Measurements from ENCODE around the gene HSPA1L. TPM values are rescaled to one million over a fixed set of nuclear protein-coding genes. Genes with fewer than 3 reads are reported as not detected.
"Not testable (repeated sequence)": the region's sequence is repeated elsewhere in the genome, so short reads cannot be mapped to it uniquely, and the experiment has no call there.

Gene HSPA1L
- total and polyA plus RNA-seq, 7 experiments from 2014 or later: 2.3 to 5.5 (median 3.7) TPM

GRCh38 chr6:31861150-31861549 lies 46.1 kb upstream of the HSPA1L start:
- CTCF ChIA-PET: no interaction called here
- Mint-ChIP-seq H3K27me3 (peaks cover 0 to 2% (median 0%) of the 10 kb centered on the region in 5 donors), H3K4me3 (peak overlapping the region in 8 of 10 donors; percentile 15 to 96 (median 90)), H3K36me3 (peaks cover 0 to 15% (median 4%) of the 10 kb centered on the region in 5 donors), H3K9me3 (peaks cover 0 to 6% (median 0%) of the 10 kb centered on the region in 11 donors), H3K27ac (peak overlapping the region in 6 of 9 donors; percentile 77 to 97 (median 93)), H3K4me1 (peaks cover 14 to 29% (median 20%) of the 10 kb centered on the region in 7 donors)
- Histone ChIP-seq H3K4me3 (ENCODE audit: low read length) (no peak overlapping the region), H3K4me1 (ENCODE audit: control insufficient read depth in 2 of 2, insufficient read depth in 2 of 2, low read length in 2 of 2) (peaks cover 8 to 15% of the 10 kb centered on the region in 2 donors), H3K9me3 (ENCODE audit: control insufficient read depth in 2 of 3, low read length in 3 of 3) (no peaks in the 10 kb centered on the region), H3K36me3 (ENCODE audit: control insufficient read depth in 2 of 3, insufficient read depth in 3 of 3, low read length in 3 of 3) (peaks cover 0 to 32% (median 6%) of the 10 kb centered on the region in 3 experiments), H3K27ac (ENCODE audit: low read depth, low read length) (no peak overlapping the region), H3K27me3 (ENCODE audit: control insufficient read depth in 2 of 2, insufficient read depth in 2 of 2, low read length in 2 of 2) (no peaks in the 10 kb centered on the region)
- DNase-seq (no peak), ATAC-seq (no peak)
- POLR2A ChIA-PET: no interaction called here
- intact Hi-C loops (cut with micrococcal nuclease): loop anchor here (5.0 to 10.0 kb wide), 3 partner anchors 114 to 704 kb away; partner anchors contain the start of genes CCHCR1 (in 1 of the 2), DXO (in 1 of the 2), MICB (in 1 of the 2) and TCF19 (in 1 of the 2)

DNA sequence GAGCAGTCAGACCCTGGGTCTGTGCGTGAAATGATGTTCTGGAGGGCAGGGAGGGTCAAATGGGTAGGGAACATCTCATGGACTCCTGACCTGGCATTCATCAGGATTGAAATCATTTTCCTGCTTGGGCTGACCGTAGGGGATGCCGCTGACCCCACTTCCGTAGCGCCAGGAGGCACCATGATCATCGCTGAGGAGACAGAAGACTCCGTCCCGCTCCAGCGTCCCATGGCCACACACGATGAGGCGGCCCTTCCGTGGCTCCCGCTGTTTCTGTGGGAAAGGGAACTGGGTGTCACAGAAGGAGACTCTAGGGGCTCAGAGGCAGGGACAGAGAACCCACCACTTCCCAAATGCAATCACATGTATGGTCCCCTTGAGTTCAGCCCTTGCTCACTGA lies 45.3 kb upstream of the HSPA1L start:
- intact Hi-C loops (cut with micrococcal nuclease): loop anchor here (5.0 to 10.0 kb wide), 3 partner anchors 114 to 703 kb away; partner anchors contain the start of genes CCHCR1 (in 1 of the 2), DXO (in 1 of the 2), MICB (in 1 of the 2) and TCF19 (in 1 of the 2)
- CTCF ChIA-PET: no interaction called here

DNA sequence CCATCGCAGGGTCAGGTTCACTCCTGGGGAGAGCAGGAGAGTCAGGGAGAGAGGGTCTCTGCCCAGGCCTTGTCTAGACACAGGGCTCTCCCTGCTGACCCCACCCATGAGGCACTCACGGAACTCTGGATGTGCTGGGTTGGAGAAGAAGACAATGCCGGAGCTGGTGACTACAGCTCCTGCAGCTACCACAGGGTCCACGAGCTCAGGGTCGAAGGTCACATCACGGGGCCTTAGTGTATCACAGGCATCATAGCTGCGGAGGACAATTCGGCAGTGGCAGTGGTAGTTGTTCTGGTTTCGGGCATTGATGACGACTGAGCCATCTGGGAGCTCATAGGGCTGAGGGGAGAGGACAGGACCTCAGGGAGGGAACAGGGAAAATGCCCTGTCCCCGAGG lies 44.8 kb upstream of the HSPA1L start:
- Mint-ChIP-seq H3K36me3 (peaks cover 0 to 15% (median 4%) of the 10 kb centered on the region in 5 donors), H3K4me3 (peak overlapping the region in 4 of 10 donors; percentile 3 to 56 (median 30)), H3K9me3 (peaks cover 0 to 6% (median 0%) of the 10 kb centered on the region in 11 donors), H3K27ac (peak overlapping the region in 1 of 9 donors; percentile 5), H3K27me3 (peaks cover 0 to 2% (median 0%) of the 10 kb centered on the region in 5 donors), H3K4me1 (peaks cover 14 to 29% (median 20%) of the 10 kb centered on the region in 7 donors)
- Histone ChIP-seq H3K4me3 (ENCODE audit: low read length) (no peak overlapping the region), H3K27ac (ENCODE audit: low read depth, low read length) (no peak overlapping the region), H3K9me3 (ENCODE audit: control insufficient read depth in 2 of 3, low read length in 3 of 3) (no peaks in the 10 kb centered on the region), H3K27me3 (ENCODE audit: control insufficient read depth in 2 of 2, insufficient read depth in 2 of 2, low read length in 2 of 2) (no peaks in the 10 kb centered on the region), H3K36me3 (ENCODE audit: control insufficient read depth in 2 of 3, insufficient read depth in 3 of 3, low read length in 3 of 3) (peaks cover 0 to 32% (median 6%) of the 10 kb centered on the region in 3 experiments), H3K4me1 (ENCODE audit: control insufficient read depth in 2 of 2, insufficient read depth in 2 of 2, low read length in 2 of 2) (peaks cover 8 to 15% of the 10 kb centered on the region in 2 donors)
- no peak for ATAC-seq
- intact Hi-C loops (cut with micrococcal nuclease): loop anchor here (5.0 to 10.0 kb wide), 3 partner anchors 115 to 703 kb away; partner anchors contain the start of genes CCHCR1 (in 1 of the 2), DXO (in 1 of the 2), MICB (in 1 of the 2) and TCF19 (in 1 of the 2)
- no peak for DNase-seq
- CTCF ChIA-PET: no interaction called here
- POLR2A ChIA-PET: no interaction called here

More for the DNA sequence above, 45.3 kb upstream of the HSPA1L start:
- peaks cover 14 to 29% (median 20%) of the 10 kb centered on the region in 7 donors for H3K4me1 Mint-ChIP-seq
- no peaks in the 10 kb centered on the region for H3K27me3 ChIP-seq (ENCODE audit: control insufficient read depth in 2 of 2, insufficient read depth in 2 of 2, low read length in 2 of 2)
- ATAC-seq (no peak), DNase-seq (no peak)
- H3K9me3 Mint-ChIP-seq: peaks cover 0 to 6% (median 0%) of the 10 kb centered on the region in 11 donors
- H3K36me3 Mint-ChIP-seq: peaks cover 0 to 15% (median 4%) of the 10 kb centered on the region in 5 donors
- peak overlapping the region in 1 of 9 donors; percentile 32 for H3K27ac Mint-ChIP-seq
- peaks cover 8 to 15% of the 10 kb centered on the region in 2 donors for H3K4me1 ChIP-seq (ENCODE audit: control insufficient read depth in 2 of 2, insufficient read depth in 2 of 2, low read length in 2 of 2)
- H3K4me3 ChIP-seq (ENCODE audit: low read length): no peak overlapping the region
- POLR2A ChIA-PET: no interaction called here
- H3K27me3 Mint-ChIP-seq: peaks cover 0 to 2% (median 0%) of the 10 kb centered on the region in 5 donors
- H3K36me3 ChIP-seq (ENCODE audit: control insufficient read depth in 2 of 3, insufficient read depth in 3 of 3, low read length in 3 of 3): peaks cover 0 to 32% (median 6%) of the 10 kb centered on the region in 3 experiments
- H3K27ac ChIP-seq (ENCODE audit: low read depth, low read length): no peak overlapping the region
- H3K9me3 ChIP-seq (ENCODE audit: control insufficient read depth in 2 of 3, low read length in 3 of 3): no peaks in the 10 kb centered on the region
- peak overlapping the region in 2 of 10 donors; percentile 8 to 51 for H3K4me3 Mint-ChIP-seq

GRCh38 chr6:31858707-31859106 lies 43.6 kb upstream of the HSPA1L start:
- no peak overlapping the region for H3K27ac Mint-ChIP-seq

GRCh38 chr6:31857774-31858173 lies 42.7 kb upstream of the HSPA1L start:
- peak overlapping the region in 2 of 9 donors; percentile 14 to 54 for H3K27ac Mint-ChIP-seq
- CTCF ChIA-PET: interaction anchor here (0.6 kb wide), 1 partner anchor 212 kb away, joined by 3 read pairs; no protein-coding TSS in a partner anchor
- H3K4me3 ChIP-seq (ENCODE audit: low read length): not testable (repeated sequence)

More at GRCh38 chr6:31858707-31859106, 43.6 kb upstream of the HSPA1L start:
- DNase-seq (no peak), ATAC-seq (no peak)
- intact Hi-C loops (cut with micrococcal nuclease): no loop called here
- Mint-ChIP-seq H3K4me3 (peak overlapping the region in 1 of 10 donors; percentile 9), H3K27me3 (peaks cover 0 to 2% (median 0%) of the 10 kb centered on the region in 5 donors), H3K4me1 (peaks cover 12 to 20% (median 17%) of the 10 kb centered on the region in 7 donors), H3K36me3 (peaks cover 0 to 15% (median 4%) of the 10 kb centered on the region in 5 donors), H3K9me3 (peaks cover 0 to 6% (median 0%) of the 10 kb centered on the region in 11 donors)
- ChIA-PET CTCF (no interaction called here), POLR2A (no interaction called here)
- H3K4me3 ChIP-seq (ENCODE audit: low read length): no peak overlapping the region
- peaks cover 0 to 32% (median 6%) of the 10 kb centered on the region in 3 experiments for H3K36me3 ChIP-seq (ENCODE audit: control insufficient read depth in 2 of 3, insufficient read depth in 3 of 3, low read length in 3 of 3)
- peaks cover 8 to 12% of the 10 kb centered on the region in 2 donors for H3K4me1 ChIP-seq (ENCODE audit: control insufficient read depth in 2 of 2, insufficient read depth in 2 of 2, low read length in 2 of 2)
- no peaks in the 10 kb centered on the region for H3K27me3 ChIP-seq (ENCODE audit: control insufficient read depth in 2 of 2, insufficient read depth in 2 of 2, low read length in 2 of 2)
- H3K27ac ChIP-seq (ENCODE audit: low read depth, low read length): no peak overlapping the region
- H3K9me3 ChIP-seq (ENCODE audit: control insufficient read depth in 2 of 3, low read length in 3 of 3): no peaks in the 10 kb centered on the region

GRCh38 chr6:31851980-31852718 lies 37.1 kb upstream of the HSPA1L start:
- POLR2A ChIA-PET, ATAC-seq: not testable (repeated sequence)
- CTCF ChIA-PET: interaction anchor here (0.6 to 0.8 kb wide), 2 partner anchors 33 to 226 kb away, joined by 3 read pairs; no protein-coding TSS in a partner anchor

More at GRCh38 chr6:31857774-31858173, 42.7 kb upstream of the HSPA1L start:
- H3K4me1 ChIP-seq (ENCODE audit: control insufficient read depth in 2 of 2, insufficient read depth in 2 of 2, low read length in 2 of 2); H3K27ac ChIP-seq (ENCODE audit: low read depth, low read length); POLR2A ChIA-PET; H3K9me3 ChIP-seq (ENCODE audit: control insufficient read depth in 2 of 3, low read length in 3 of 3); intact Hi-C loops (cut with micrococcal nuclease); H3K4me3 Mint-ChIP-seq; H3K9me3 Mint-ChIP-seq; H3K27me3 Mint-ChIP-seq; H3K27me3 ChIP-seq (ENCODE audit: control insufficient read depth in 2 of 2, insufficient read depth in 2 of 2, low read length in 2 of 2); DNase-seq; ATAC-seq: not testable (repeated sequence)
- peaks cover 0 to 32% (median 6%) of the 10 kb centered on the region in 3 experiments for H3K36me3 ChIP-seq (ENCODE audit: control insufficient read depth in 2 of 3, insufficient read depth in 3 of 3, low read length in 3 of 3)
- peaks cover 8 to 15% (median 13%) of the 10 kb centered on the region in 7 donors for H3K4me1 Mint-ChIP-seq
- peaks cover 0 to 17% (median 4%) of the 10 kb centered on the region in 5 donors for H3K36me3 Mint-ChIP-seq

More at GRCh38 chr6:31851980-31852718, 37.1 kb upstream of the HSPA1L start:
- H3K4me3 ChIP-seq (ENCODE audit: low read length); H3K4me1 ChIP-seq (ENCODE audit: control insufficient read depth in 2 of 2, insufficient read depth in 2 of 2, low read length in 2 of 2); intact Hi-C loops (cut with micrococcal nuclease); H3K9me3 ChIP-seq (ENCODE audit: control insufficient read depth in 2 of 3, low read length in 3 of 3); H3K27ac Mint-ChIP-seq; H3K4me1 Mint-ChIP-seq; H3K27ac ChIP-seq (ENCODE audit: low read depth, low read length); H3K27me3 ChIP-seq (ENCODE audit: control insufficient read depth in 2 of 2, insufficient read depth in 2 of 2, low read length in 2 of 2); H3K4me3 Mint-ChIP-seq; DNase-seq; H3K9me3 Mint-ChIP-seq; H3K27me3 Mint-ChIP-seq; H3K36me3 ChIP-seq (ENCODE audit: control insufficient read depth in 2 of 3, insufficient read depth in 3 of 3, low read length in 3 of 3): not testable (repeated sequence)
- peaks cover 0 to 10% (median 0%) of the 10 kb centered on the region in 5 donors for H3K36me3 Mint-ChIP-seq

Measured in naive thymus-derived CD4-positive, alpha-beta T cell (primary cell).